ENCODE data around the gene EML4. TPM values are rescaled to one million over a fixed set of nuclear protein-coding genes. Genes with fewer than 3 reads are reported as not detected.

Gene EML4
- total RNA-seq, 4 donors from 2014 or later, result 23.3 to 52.4 (median 31.7) TPM

- TF ChIP-seq, protein P1, sequence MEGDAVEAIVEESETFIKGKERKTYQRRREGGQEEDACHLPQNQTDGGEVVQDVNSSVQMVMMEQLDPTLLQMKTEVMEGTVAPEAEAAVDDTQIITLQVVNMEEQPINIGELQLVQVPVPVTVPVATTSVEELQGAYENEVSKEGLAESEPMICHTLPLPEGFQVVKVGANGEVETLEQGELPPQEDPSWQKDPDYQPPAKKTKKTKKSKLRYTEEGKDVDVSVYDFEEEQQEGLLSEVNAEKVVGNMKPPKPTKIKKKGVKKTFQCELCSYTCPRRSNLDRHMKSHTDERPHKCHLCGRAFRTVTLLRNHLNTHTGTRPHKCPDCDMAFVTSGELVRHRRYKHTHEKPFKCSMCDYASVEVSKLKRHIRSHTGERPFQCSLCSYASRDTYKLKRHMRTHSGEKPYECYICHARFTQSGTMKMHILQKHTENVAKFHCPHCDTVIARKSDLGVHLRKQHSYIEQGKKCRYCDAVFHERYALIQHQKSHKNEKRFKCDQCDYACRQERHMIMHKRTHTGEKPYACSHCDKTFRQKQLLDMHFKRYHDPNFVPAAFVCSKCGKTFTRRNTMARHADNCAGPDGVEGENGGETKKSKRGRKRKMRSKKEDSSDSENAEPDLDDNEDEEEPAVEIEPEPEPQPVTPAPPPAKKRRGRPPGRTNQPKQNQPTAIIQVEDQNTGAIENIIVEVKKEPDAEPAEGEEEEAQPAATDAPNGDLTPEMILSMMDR (IDR thresholded peaks at IDR 0.05; ENCODE audit: low read depth), result no peak
These were observed 120.1 kb downstream of the EML4 start for GRCh38 chr2:42289222-42289621.

GRCh38 chr2:42290005-42290404, 120.9 kb downstream of the EML4 start:
- TF ChIP-seq, protein P1 (IDR thresholded peaks at IDR 0.05; ENCODE audit: low read depth), result no peak

GRCh38 chr2:42293019-42293418, 123.9 kb downstream of the EML4 start:
- TF ChIP-seq, protein P1 (IDR thresholded peaks at IDR 0.05; ENCODE audit: low read depth), result no peak

- TF ChIP-seq, protein P1 (IDR thresholded peaks at IDR 0.05; ENCODE audit: low read depth), result no peak
These were observed 127.1 kb downstream of the EML4 start for GRCh38 chr2:42296226-42296625.

DNA sequence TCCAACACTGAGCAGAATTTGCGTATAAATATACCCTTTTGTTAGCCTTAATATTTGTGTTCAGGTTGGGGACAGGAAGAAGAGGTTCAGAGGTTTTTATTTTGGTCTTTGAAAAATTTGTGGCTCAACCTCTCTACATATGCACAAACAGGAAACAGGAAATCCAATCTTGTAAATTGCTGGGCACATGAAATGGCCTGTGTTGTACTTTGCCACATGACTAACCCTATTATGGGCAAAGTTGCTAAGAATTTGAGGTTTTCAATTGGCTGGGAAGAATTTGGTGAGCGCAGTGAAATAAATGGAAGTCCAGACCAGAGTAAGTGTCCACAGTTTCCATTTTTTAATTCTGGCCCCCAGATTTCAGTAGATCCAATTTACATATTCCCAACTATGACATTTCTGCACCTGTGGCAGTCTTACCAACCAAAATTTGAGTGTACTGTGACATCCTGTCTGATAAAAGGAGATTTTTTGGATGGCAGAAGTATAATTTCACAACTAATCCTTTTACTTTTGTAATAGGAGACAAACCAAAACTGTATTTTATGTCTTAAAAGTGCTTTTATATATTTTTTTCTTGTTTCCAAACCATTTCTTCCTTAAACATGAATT, 128.3 kb downstream of the EML4 start:
- TF ChIP-seq, protein P1 (IDR thresholded peaks at IDR 0.05; ENCODE audit: low read depth), result no peak

- TF ChIP-seq, protein P1 (IDR thresholded peaks at IDR 0.05; ENCODE audit: low read depth), result no peak
These were observed 129.0 kb downstream of the EML4 start for GRCh38 chr2:42298132-42298531.

DNA sequence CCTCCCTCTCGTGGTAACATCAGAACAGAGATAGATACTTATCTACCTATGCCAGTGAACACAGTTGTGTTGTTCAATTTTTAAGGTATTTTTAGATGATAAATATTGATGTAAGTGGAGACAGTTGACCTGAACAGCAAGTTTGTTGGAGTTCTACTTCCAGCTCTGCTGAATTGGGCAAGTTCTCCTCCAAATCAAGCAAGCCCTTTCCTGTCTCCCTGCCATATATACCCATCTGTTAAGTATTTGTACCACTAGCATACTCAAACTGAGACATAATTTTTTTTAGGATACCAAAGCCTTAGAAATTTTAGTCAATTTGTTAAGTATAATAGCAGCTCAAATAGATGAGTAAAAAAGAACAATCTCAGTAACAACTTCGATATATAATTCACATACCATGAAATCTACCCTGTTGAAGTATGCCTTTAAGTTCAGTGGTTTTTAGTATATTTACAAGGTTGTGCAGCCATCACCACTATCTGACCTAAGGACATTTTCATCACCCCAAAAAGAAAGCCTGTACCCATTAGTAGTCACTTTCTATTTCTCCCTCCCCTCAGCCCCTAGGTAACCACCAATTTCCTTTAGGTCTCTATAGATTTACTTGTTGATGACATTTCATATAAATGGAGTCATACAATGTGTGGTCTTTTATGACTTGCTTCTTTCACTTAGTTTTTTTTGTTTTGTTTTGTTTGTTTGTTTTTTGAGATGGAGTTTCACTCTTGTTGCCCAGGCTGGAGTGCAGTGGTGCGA, 130.0 kb downstream of the EML4 start:
- TF ChIP-seq, protein P1 (IDR thresholded peaks at IDR 0.05; ENCODE audit: low read depth), result no peak
